ENCODE measurements around the gene GRAP2. TPM values are rescaled to one million over a fixed set of nuclear protein-coding genes. Genes with fewer than 3 reads are reported as not detected.

Gene GRAP2
- total and polyA plus RNA-seq, 2 of the 8 experiments (the other 6 are each of a cell fraction or from before 2014, with no cell fraction given), result 0.08 TPM; not detected in 1

GRCh38 chr22:39985383-39986035, 84.6 kb downstream of the GRAP2 start:
- H3K18ac ChIP-seq (ENCODE audit: extremely low read depth, low read length), result no peak overlapping the region
- H3K79me2 ChIP-seq (ENCODE audit: control insufficient read depth in 1 of 2, insufficient read depth in 2 of 2, low read length in 2 of 2), result no peaks in the 10 kb centered on the region
- H3K56ac ChIP-seq (replicated peaks; ENCODE audit: insufficient read length, low read depth, low read length), result no peak overlapping the region
- peaks cover 0 to 3% (median 0%) of the 10 kb centered on the region in 4 experiments; a peak in 4 of 7 replicates for H3K27me3 ChIP-seq (replicated peaks in 1 of 4; ENCODE audit: control insufficient read depth in 3 of 4, extremely low read depth in 1 of 4, insufficient read depth in 3 of 4, low read length in 3 of 4)
- H3K4ac ChIP-seq (replicated peaks; ENCODE audit: insufficient read length, low read depth, low read length), result no peak overlapping the region
- no peak overlapping the region for H4K91ac ChIP-seq (replicated peaks; ENCODE audit: insufficient read length, low read length)
- H2BK20ac ChIP-seq (ENCODE audit: low read length), result no peak overlapping the region
- no peak overlapping the region for H3K4me2 ChIP-seq (ENCODE audit: insufficient read depth in 1 of 2, low read depth in 2 of 2, low read length in 2 of 2)
- no peak overlapping the region for H3K14ac ChIP-seq (ENCODE audit: insufficient read length)
- 93% methylated on average over 7 of the region's 7 CpGs; no CpG with 5 or more reads in 1 of the 2 experiments for WGBS, 2 experiments (ENCODE audit: extremely low coverage in 1 of 2, insufficient coverage in 1 of 2, insufficient read length in 1 of 2, insufficient replicate concordance in 2 of 2, low coverage in 1 of 2, low lambda C conversion rate in 2 of 2, missing lambda C conversion rate in 1 of 2)
- no peaks in the 10 kb centered on the region for H3K36me3 ChIP-seq (ENCODE audit: control insufficient read depth in 2 of 4, insufficient read depth in 4 of 4, low read length in 3 of 4)
- no peak overlapping the region for H3K23ac ChIP-seq (ENCODE audit: insufficient read length)
- TF ChIP-seq FOSL1 (IDR thresholded peaks at IDR 0.05; ENCODE audit: insufficient read depth, low read depth, low read length) (no peak), POLR2AphosphoS5 (IDR thresholded peaks at IDR 0.05; ENCODE audit: low read depth, low read length) (no peak), MAX (IDR thresholded peaks at IDR 0.05) (no peak), KDM4A (IDR thresholded peaks at IDR 0.05; ENCODE audit: low read depth, low read length, severe bottlenecking) (no peak), HDAC6 (IDR thresholded peaks at IDR 0.05; ENCODE audit: low read depth, low read length) (no peak), SAP30 (IDR thresholded peaks at IDR 0.05; ENCODE audit: insufficient read depth, insufficient replicate concordance, low read length) (no peak), BRCA1 (IDR thresholded peaks at IDR 0.05; ENCODE audit: low read depth, low read length) (no peak), TBP (IDR thresholded peaks at IDR 0.05; ENCODE audit: low read depth, low read length) (no peak), GTF2F1 (IDR thresholded peaks at IDR 0.05; ENCODE audit: borderline replicate concordance, low read depth, low read length) (no peak), NRF1 (IDR thresholded peaks at IDR 0.05; ENCODE audit: low read depth, low read length) (no peak), CHD2 (IDR thresholded peaks at IDR 0.05; ENCODE audit: low read length) (no peak), POU5F1 (IDR thresholded peaks at IDR 0.05; ENCODE audit: low read depth, low read length) (no peak), HDAC2 (IDR thresholded peaks at IDR 0.05; ENCODE audit: borderline replicate concordance in 1 of 2, low read depth in 2 of 2, low read length in 2 of 2) (no peak)
- H3K9ac ChIP-seq (replicated peaks in 1 of 4; ENCODE audit: extremely low read depth in 1 of 4, low read depth in 3 of 4, low read length in 3 of 4), result no peak overlapping the region
- no peak overlapping the region for H2BK120ac ChIP-seq (replicated peaks; ENCODE audit: low read depth, low read length)
- H2AFZ ChIP-seq (ENCODE audit: low read length), result no peak overlapping the region
- peaks cover 2% of the 10 kb centered on the region; the same call in 1 of the 2 replicates for H3K23me2 ChIP-seq (ENCODE audit: low read depth, low read length)
- no peaks in the 10 kb centered on the region for H3K79me1 ChIP-seq (ENCODE audit: low read depth, low read length)
- no peak for FAIRE-seq
- H4K8ac ChIP-seq (ENCODE audit: extremely low read depth, insufficient read depth, low read length), result peak overlapping the region; percentile 45; the same call in 1 of the 2 replicates
- H2AK5ac ChIP-seq (ENCODE audit: low read depth, low read length), result no peak overlapping the region
- H3K4me3 ChIP-seq (ENCODE audit: extremely low read depth in 1 of 4, insufficient read depth in 2 of 4, low read depth in 3 of 4, low read length in 4 of 4), result no peak overlapping the region
- no peak for DNase-seq (ENCODE audit: low read depth in 1 of 2, low spot score in 2 of 2)
- CTCF ChIA-PET (ENCODE audit: partially characterized antibody), result interaction anchor here (1.1 to 1.3 kb wide), 2 partner anchors 32 to 114 kb away, joined by 3 read pairs; no protein-coding TSS in a partner anchor
- POLR2A ChIA-PET (ENCODE audit: partially characterized antibody), result no interaction called here
- H4K5ac ChIP-seq (ENCODE audit: insufficient read length, low read depth, low read length), result no peak overlapping the region
- H2BK12ac ChIP-seq (ENCODE audit: low read depth, low read length), result no peak overlapping the region
- no peak overlapping the region for H2BK15ac ChIP-seq (ENCODE audit: low read length)
- H4K20me1 ChIP-seq (replicated peaks in 1 of 2; ENCODE audit: control insufficient read depth in 1 of 2, insufficient read depth in 2 of 2, low read length in 2 of 2), result no peaks in the 10 kb centered on the region
- H2BK5ac ChIP-seq (ENCODE audit: low read depth, low read length), result no peak overlapping the region
- no peaks in the 10 kb centered on the region for H3K9me3 ChIP-seq (ENCODE audit: insufficient read depth in 2 of 2, low read depth in 1 of 2, low read length in 1 of 2)
- H3K4me1 ChIP-seq (replicated peaks in 1 of 4; ENCODE audit: control insufficient read depth in 3 of 4, insufficient read depth in 4 of 4, low read length in 3 of 4), result peaks cover 0 to 4% (median 2%) of the 10 kb centered on the region in 4 experiments; a peak in 3 of 7 replicates
- H3K27ac ChIP-seq (ENCODE audit: low read depth, low read length), result no peak overlapping the region

All from H1 (cell line).